Measurements from ENCODE around the gene CALCOCO1. TPM values are rescaled to one million over a fixed set of nuclear protein-coding genes. Genes with fewer than 3 reads are reported as not detected.

Gene CALCOCO1
- total RNA-seq, 1 donor from 2014 or later, result 68.4 TPM

DNA sequence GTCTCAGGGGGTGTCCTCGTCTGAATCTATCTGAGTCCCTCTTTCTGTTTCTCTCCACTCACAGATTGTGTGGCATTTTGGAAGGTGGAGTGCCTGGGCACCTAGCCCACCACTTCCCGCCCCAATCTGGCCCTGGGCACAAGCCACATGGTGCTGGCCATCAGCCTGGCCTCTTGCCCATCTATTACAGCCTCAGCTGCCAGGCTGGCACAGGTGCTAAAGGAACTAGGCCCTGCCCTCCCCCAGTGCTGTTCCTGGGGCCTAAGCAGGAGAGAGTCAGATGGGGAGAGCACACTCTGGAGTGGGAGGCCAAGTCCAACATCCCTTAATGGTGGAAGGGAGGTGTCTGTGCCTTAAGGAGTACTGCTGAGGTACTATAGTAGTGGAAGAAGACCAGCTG lies 8.3 kb upstream of the CALCOCO1 start:
- Histone ChIP-seq H3K36me3 (ENCODE audit: control insufficient read depth, insufficient read depth, low read length) (no peaks in the 10 kb centered on the region), H3K4me3 (ENCODE audit: low read depth, low read length) (no peak overlapping the region), H3K27me3 (ENCODE audit: control insufficient read depth, insufficient read depth, low read length) (peaks cover 52% of the 10 kb centered on the region)
- DNase-seq (ENCODE audit: low read depth), result no peak
- TF ChIP-seq, protein P1, sequence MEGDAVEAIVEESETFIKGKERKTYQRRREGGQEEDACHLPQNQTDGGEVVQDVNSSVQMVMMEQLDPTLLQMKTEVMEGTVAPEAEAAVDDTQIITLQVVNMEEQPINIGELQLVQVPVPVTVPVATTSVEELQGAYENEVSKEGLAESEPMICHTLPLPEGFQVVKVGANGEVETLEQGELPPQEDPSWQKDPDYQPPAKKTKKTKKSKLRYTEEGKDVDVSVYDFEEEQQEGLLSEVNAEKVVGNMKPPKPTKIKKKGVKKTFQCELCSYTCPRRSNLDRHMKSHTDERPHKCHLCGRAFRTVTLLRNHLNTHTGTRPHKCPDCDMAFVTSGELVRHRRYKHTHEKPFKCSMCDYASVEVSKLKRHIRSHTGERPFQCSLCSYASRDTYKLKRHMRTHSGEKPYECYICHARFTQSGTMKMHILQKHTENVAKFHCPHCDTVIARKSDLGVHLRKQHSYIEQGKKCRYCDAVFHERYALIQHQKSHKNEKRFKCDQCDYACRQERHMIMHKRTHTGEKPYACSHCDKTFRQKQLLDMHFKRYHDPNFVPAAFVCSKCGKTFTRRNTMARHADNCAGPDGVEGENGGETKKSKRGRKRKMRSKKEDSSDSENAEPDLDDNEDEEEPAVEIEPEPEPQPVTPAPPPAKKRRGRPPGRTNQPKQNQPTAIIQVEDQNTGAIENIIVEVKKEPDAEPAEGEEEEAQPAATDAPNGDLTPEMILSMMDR (IDR thresholded peaks at IDR 0.05; ENCODE audit: insufficient read depth, low read length, poor library complexity, severe bottlenecking), result no peak

DNA sequence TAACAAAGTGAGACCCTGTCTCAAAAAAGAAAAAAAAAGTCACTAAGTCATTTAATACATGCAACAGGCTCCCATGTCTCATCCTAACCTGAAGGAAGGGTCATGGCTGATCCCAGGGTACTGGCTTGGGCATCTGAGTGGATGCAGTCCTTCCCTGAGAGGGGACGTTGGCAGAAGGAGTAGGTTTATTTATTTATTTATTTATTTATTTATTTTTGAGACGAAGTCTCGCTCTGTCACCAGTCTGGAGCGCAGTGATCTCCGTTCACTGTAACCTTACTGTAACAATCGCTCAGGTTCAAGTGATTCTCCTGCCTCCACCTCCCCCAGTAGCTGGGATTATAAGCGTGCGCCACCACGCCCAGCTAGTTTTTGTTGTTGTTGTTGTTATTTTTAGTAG lies 7.2 kb upstream of the CALCOCO1 start:
- Histone ChIP-seq H3K4me3 (ENCODE audit: low read depth, low read length) (no peak overlapping the region), H3K27me3 (ENCODE audit: control insufficient read depth, insufficient read depth, low read length) (peaks cover 42% of the 10 kb centered on the region), H3K36me3 (ENCODE audit: control insufficient read depth, insufficient read depth, low read length) (no peaks in the 10 kb centered on the region)
- DNase-seq (ENCODE audit: low read depth), result no peak
- TF ChIP-seq, protein P1 (IDR thresholded peaks at IDR 0.05; ENCODE audit: insufficient read depth, low read length, poor library complexity, severe bottlenecking), result no peak

DNA sequence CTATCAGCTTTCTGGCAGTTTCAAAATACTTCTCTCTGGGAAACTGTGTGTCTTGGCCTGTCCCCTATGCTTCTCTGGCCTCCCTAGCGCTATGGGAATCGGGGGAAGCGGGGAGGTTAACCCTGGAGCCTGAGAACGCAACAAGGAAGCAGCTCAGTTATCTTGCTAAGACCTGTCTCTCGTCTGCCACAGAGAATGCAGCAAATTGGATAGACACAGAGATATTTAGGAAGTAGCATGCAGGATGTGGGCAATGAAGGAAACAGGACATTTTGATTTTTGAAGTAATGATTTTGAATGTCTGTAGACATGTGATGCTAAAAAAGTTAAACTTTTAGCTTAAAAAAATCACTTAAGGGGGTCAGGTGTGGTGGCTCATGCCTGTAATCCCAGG lies 6.6 kb upstream of the CALCOCO1 start:
- Histone ChIP-seq H3K27me3 (ENCODE audit: control insufficient read depth, insufficient read depth, low read length) (peaks cover 36% of the 10 kb centered on the region), H3K4me3 (ENCODE audit: low read depth, low read length) (no peak overlapping the region)
- no peak for DNase-seq (ENCODE audit: low read depth)

DNA sequence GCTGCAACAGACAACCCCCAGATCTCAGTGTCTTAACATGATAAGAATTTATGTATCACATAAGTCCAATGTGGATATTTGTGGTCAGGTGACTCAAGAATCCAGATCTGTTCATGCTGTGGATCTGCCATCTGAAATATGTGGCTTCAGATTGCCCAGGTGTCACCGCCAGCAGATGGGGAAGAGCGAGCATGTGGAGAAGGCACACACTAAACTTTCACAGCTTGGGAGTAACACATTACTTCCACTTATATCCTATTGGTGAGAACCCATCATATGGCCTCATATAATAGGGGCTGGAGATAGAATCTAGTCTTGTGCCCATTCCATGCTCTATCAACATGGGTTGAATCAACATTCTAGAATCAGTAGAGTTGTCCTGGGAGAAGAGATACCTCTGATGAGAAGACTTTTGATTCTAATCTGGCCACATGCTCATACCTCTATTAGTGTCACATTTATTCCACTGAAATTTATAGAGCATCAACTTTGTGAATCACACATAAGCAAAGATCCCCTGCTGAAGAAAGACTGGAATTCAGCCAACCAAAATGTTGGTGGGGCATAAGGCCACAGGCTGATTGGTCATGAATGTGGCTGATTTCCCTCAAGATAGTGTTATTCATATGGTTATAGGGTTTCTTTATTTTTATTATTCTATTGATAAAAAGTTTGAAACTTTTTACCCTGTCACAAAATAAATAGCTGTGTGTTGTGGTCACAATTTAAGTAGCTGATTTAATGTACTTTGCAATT lies 6.0 kb upstream of the CALCOCO1 start:
- TF ChIP-seq, protein P1 (IDR thresholded peaks at IDR 0.05; ENCODE audit: insufficient read depth, low read length, poor library complexity, severe bottlenecking), result no peak
- Histone ChIP-seq H3K36me3 (ENCODE audit: control insufficient read depth, insufficient read depth, low read length) (no peaks in the 10 kb centered on the region), H3K27me3 (ENCODE audit: control insufficient read depth, insufficient read depth, low read length) (peaks cover 30% of the 10 kb centered on the region), H3K4me3 (ENCODE audit: low read depth, low read length) (no peak overlapping the region)
- DNase-seq (ENCODE audit: low read depth), result no peak

More for the DNA sequence above, 6.6 kb upstream of the CALCOCO1 start:
- TF ChIP-seq, protein P1 (IDR thresholded peaks at IDR 0.05; ENCODE audit: insufficient read depth, low read length, poor library complexity, severe bottlenecking), result no peak
- H3K36me3 ChIP-seq (ENCODE audit: control insufficient read depth, insufficient read depth, low read length), result no peaks in the 10 kb centered on the region

DNA sequence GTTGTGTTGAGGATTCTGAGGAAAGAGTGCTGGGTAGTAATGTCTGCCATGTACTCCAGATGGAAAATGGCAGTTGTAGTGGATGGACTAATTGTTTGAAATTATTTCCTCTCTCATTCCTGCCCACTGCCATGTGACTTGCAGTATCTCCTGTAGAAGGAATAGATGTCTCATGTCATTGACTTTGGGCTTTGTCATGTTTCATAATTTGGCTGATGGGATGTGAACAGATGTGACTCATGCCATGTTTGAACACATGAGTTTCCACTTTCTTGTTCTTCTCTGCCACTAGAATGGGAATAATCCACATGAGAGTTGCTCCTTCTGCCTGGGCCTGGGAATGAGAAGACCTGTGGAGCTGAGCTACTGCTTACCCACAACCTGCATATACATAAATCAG lies 2.4 kb upstream of the CALCOCO1 start:
- TF ChIP-seq, protein P1 (IDR thresholded peaks at IDR 0.05; ENCODE audit: insufficient read depth, low read length, poor library complexity, severe bottlenecking), result no peak
- DNase-seq (ENCODE audit: low read depth), result no peak

DNA sequence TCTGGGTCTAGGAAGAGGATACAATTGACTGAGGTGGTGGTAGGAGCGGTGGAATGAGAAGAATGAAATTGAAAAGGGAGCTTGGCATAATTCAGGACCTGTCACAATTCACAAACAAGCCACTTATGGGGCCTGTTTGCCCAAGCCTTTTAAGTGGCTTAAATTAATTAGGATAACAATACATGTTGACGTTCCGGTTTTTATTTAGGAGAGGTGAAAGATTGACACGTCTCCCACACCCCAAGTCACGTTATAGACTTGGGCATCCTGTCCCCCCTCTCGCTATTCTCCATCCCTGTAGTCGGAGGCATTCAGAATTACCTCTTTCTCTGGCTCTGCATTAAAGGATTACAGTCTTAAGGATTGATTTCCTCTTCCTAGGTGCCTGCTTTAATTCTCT lies 954 bp upstream of the CALCOCO1 start:
- no peaks in the 10 kb centered on the region for H3K27me3 ChIP-seq (ENCODE audit: control insufficient read depth, insufficient read depth, low read length)
- H3K36me3 ChIP-seq (ENCODE audit: control insufficient read depth, insufficient read depth, low read length), result peaks cover 1% of the 10 kb centered on the region
- DNase-seq (ENCODE audit: low read depth), result no peak
- TF ChIP-seq, protein P1 (IDR thresholded peaks at IDR 0.05; ENCODE audit: insufficient read depth, low read length, poor library complexity, severe bottlenecking), result no peak
- H3K4me3 ChIP-seq (ENCODE audit: low read depth, low read length), result no peak overlapping the region

More for the DNA sequence above, 2.4 kb upstream of the CALCOCO1 start:
- H3K4me3 ChIP-seq (ENCODE audit: low read depth, low read length), result no peak overlapping the region
- H3K27me3 ChIP-seq (ENCODE audit: control insufficient read depth, insufficient read depth, low read length), result no peaks in the 10 kb centered on the region
- H3K36me3 ChIP-seq (ENCODE audit: control insufficient read depth, insufficient read depth, low read length), result no peaks in the 10 kb centered on the region
